Neuronal stem cell (in vitro differentiated cells): ENCODE data around the gene PPP1R2.

Experiments
- DNase-seq: peaks from one replicate; pipeline ENCODE4 v3.0.0-alpha.2; 2013; ENCODE audit warnings: low spot score
- H2AFZ ChIP-seq: one replicate; pipeline ENCODE4 v1.6.1; 2013; ENCODE audit warnings: mild to moderate bottlenecking, low read length, inconsistent platforms
- H2AK5ac ChIP-seq: 2 replicates; pipeline ENCODE4 v1.6.1; 2013; ENCODE audit warnings: low read depth, mild to moderate bottlenecking, inconsistent platforms, low read length, moderate library complexity, mixed read lengths
- H2BK120ac ChIP-seq: 2 replicates; pipeline ENCODE4 v1.6.1; 2013; ENCODE audit warnings: low read depth, mild to moderate bottlenecking, inconsistent platforms, low read length, moderate library complexity, mixed read lengths
- H2BK12ac ChIP-seq: one replicate; pipeline ENCODE4 v1.6.1; 2013; ENCODE audit warnings: low read length, inconsistent platforms
- H2BK15ac ChIP-seq: 2 replicates; pipeline ENCODE4 v1.6.1; 2013; ENCODE audit warnings: mild to moderate bottlenecking, low read length, inconsistent platforms, mixed read lengths
- H2BK5ac ChIP-seq: one replicate; pipeline ENCODE4 v1.6.1; 2013; ENCODE audit warnings: inconsistent platforms, mild to moderate bottlenecking, low read length, moderate library complexity
- H3K14ac ChIP-seq: one replicate; pipeline ENCODE4 v1.6.1; 2013; ENCODE audit warnings: low read length, inconsistent platforms
- H3K18ac ChIP-seq: 2 replicates; pipeline ENCODE4 v1.6.1; 2013; ENCODE audit warnings: low read length, inconsistent platforms
- H3K23ac ChIP-seq: 2 replicates; pipeline ENCODE4 v1.6.1; 2013; ENCODE audit warnings: low read depth, mild to moderate bottlenecking, mixed read lengths, low read length, inconsistent platforms; ENCODE audit not compliant: poor library complexity
- H3K27ac ChIP-seq: replicated peaks from 3 replicates; pipeline ENCODE4 v1.5.1; 2013; ENCODE audit warnings: low read length, inconsistent platforms
- H3K27me3 ChIP-seq, 3 experiments: 2 replicates each; pipeline ENCODE4 v1.6.1; 2013; ENCODE audit warnings: low read length in 3 of 3, mild to moderate bottlenecking in 2 of 3, inconsistent platforms in 1 of 3, low read depth in 1 of 3, mixed read lengths in 1 of 3, moderate library complexity in 1 of 3; ENCODE audit not compliant: control insufficient read depth in 3 of 3, insufficient read depth in 3 of 3
- H3K36me3 ChIP-seq, 2 donors: replicated peaks in 1 of 2; 2 replicates each; pipeline ENCODE4 v1.6.1; 2013; ENCODE audit warnings: low read length in 2 of 2; ENCODE audit not compliant: control insufficient read depth in 2 of 2, insufficient read depth in 2 of 2
- H3K4ac ChIP-seq: 2 replicates; pipeline ENCODE4 v1.6.1; 2013; ENCODE audit warnings: inconsistent platforms, mild to moderate bottlenecking, low read length, moderate library complexity
- H3K4me1 ChIP-seq, 2 donors: 1 replicate in 1 of 2; 2 replicates in 1 of 2; pipeline ENCODE4 v1.6.1; 2013; ENCODE audit warnings: low read length in 2 of 2, low read depth in 1 of 2; ENCODE audit not compliant: control insufficient read depth in 2 of 2, insufficient read depth in 1 of 2
- H3K4me2 ChIP-seq: one replicate; pipeline ENCODE4 v1.6.1; 2013; ENCODE audit warnings: mild to moderate bottlenecking, low read length, inconsistent platforms; ENCODE audit not compliant: insufficient read depth, poor library complexity, severe bottlenecking
- H3K4me3 ChIP-seq, 2 donors: 2 replicates each; pipeline ENCODE4 v1.5.1; 2013; ENCODE audit warnings: low read length in 2 of 2, mild to moderate bottlenecking in 2 of 2, inconsistent platforms in 1 of 2, moderate library complexity in 1 of 2
- H3K79me1 ChIP-seq: one replicate; pipeline ENCODE4 v1.6.1; 2013; ENCODE audit warnings: low read depth, mild to moderate bottlenecking, inconsistent platforms, low read length, moderate library complexity
- H3K9ac ChIP-seq: one replicate; pipeline ENCODE4 v1.6.1; 2013; ENCODE audit warnings: mild to moderate bottlenecking, low read depth, low read length, inconsistent platforms; ENCODE audit not compliant: poor library complexity
- H3K9me3 ChIP-seq, 2 donors: replicated peaks in 1 of 2; 2 replicates each; pipeline versions ENCODE3 to v1.6.1; 2013; ENCODE audit warnings: low read length in 2 of 2, mild to moderate bottlenecking in 2 of 2, inconsistent platforms in 1 of 2, low read depth in 1 of 2, mixed read lengths in 1 of 2, moderate library complexity in 1 of 2; ENCODE audit not compliant: control insufficient read depth in 2 of 2, insufficient read depth in 1 of 2
- H4K8ac ChIP-seq: one replicate; pipeline ENCODE4 v1.6.1; 2013; ENCODE audit warnings: low read depth, mild to moderate bottlenecking, inconsistent platforms, low read length, moderate library complexity
- H4K91ac ChIP-seq: one replicate; pipeline ENCODE4 v1.6.1; 2013; ENCODE audit warnings: low read length, low read depth, mild to moderate bottlenecking, inconsistent platforms; ENCODE audit not compliant: poor library complexity
- WGBS, 2 donors: extraction: QIAGEN DNeasy Blood & Tissue Kit; methylation state at CpG; one replicate each; pipeline ENCODE4 v1.1.7; 2013; ENCODE audit warnings: missing lambda C conversion rate in 2 of 2, mixed read lengths in 1 of 2; ENCODE audit not compliant: insufficient read length in 2 of 2, insufficient replicate concordance in 1 of 2; ENCODE audit errors: extremely low coverage in 2 of 2; 5-methylcytosine and 5-hydroxymethylcytosine counted together

The PPP1R2 gene

DNA sequence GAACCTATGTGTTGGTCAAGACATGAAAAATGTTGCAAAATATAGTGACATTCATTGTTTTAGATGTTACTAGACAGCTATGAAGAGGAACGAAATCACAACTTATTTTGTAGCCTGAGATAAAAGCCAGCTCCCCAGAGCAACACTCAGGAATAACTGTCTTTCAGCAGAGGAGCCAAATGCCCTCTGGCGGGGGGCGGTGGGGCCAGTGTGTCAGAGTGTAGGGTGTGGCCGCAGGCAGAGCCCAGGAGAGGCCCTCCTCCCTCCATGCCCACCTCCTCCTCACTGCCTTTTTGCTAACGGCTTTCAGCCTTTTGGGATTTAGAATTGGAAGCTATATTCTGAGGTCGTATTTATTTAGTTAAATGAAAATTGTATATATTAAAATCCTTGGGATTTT lies 23.7 kb upstream of the PPP1R2 start:
- H3K4me1 ChIP-seq: no peaks in the 10 kb centered on the region
- H3K4ac ChIP-seq: no peak overlapping the region
- H3K9me3 ChIP-seq: no peaks in the 10 kb centered on the region
- no peak overlapping the region for H3K4me2 ChIP-seq
- WGBS, 2 donors: no CpG with 5 or more reads among the region's 6 CpGs
- DNase-seq: no peak
- H2AFZ ChIP-seq: no peak overlapping the region
- no peak overlapping the region for H2BK120ac ChIP-seq
- no peak overlapping the region for H3K18ac ChIP-seq
- no peaks in the 10 kb centered on the region for H3K79me1 ChIP-seq
- H2AK5ac ChIP-seq: no peak overlapping the region
- no peak overlapping the region for H3K9ac ChIP-seq
- peaks cover 0 to 6% (median 0%) of the 10 kb centered on the region in 3 experiments for H3K27me3 ChIP-seq
- no peak overlapping the region for H2BK12ac ChIP-seq
- H4K8ac ChIP-seq: no peak overlapping the region
- no peak overlapping the region for H3K27ac ChIP-seq
- no peak overlapping the region for H3K14ac ChIP-seq
- no peaks in the 10 kb centered on the region for H3K36me3 ChIP-seq
- H3K23ac ChIP-seq: no peak overlapping the region
- H3K4me3 ChIP-seq: no peak overlapping the region
- H2BK15ac ChIP-seq: no peak overlapping the region
- H4K91ac ChIP-seq: no peak overlapping the region
- no peak overlapping the region for H2BK5ac ChIP-seq

DNA sequence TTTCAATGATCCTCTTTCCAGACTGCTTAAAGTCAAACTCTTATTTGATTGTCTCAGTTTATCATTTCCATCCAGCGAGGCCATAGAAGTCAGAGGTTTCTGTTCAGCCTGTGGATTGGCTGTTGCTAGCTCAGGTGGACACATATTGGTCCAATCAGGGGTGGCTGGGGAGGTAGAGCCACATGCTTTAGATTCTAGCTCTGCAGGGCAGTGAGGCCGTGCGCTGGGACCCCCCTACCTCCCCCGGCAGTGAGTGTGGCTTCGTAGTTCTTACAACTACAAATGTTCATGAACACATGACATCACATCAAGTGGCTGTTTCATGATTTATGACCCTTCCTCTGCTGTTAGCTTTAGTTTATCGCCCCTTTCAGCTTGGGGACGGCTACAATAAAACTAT lies 22.6 kb upstream of the PPP1R2 start:
- H2BK5ac ChIP-seq: no peak overlapping the region
- H2AFZ ChIP-seq: peak overlapping the region; percentile 51
- no CpG with 5 or more reads among the region's 7 CpGs for WGBS, 2 donors
- H2BK120ac ChIP-seq: no peak overlapping the region
- H2BK15ac ChIP-seq: no peak overlapping the region
- no peak overlapping the region for H3K9ac ChIP-seq
- H3K4me3 ChIP-seq: no peak overlapping the region
- H4K8ac ChIP-seq: no peak overlapping the region
- no peaks in the 10 kb centered on the region for H3K9me3 ChIP-seq
- H3K27ac ChIP-seq: no peak overlapping the region
- H3K4me1 ChIP-seq: no peaks in the 10 kb centered on the region
- H3K18ac ChIP-seq: no peak overlapping the region
- no peak overlapping the region for H3K4me2 ChIP-seq
- no peak overlapping the region for H3K4ac ChIP-seq
- H2AK5ac ChIP-seq: no peak overlapping the region
- H3K36me3 ChIP-seq: no peaks in the 10 kb centered on the region
- no peak overlapping the region for H2BK12ac ChIP-seq
- H4K91ac ChIP-seq: no peak overlapping the region
- H3K79me1 ChIP-seq: no peaks in the 10 kb centered on the region
- no peak overlapping the region for H3K23ac ChIP-seq
- H3K27me3 ChIP-seq: peaks cover 0 to 6% (median 0%) of the 10 kb centered on the region in 3 experiments
- no peak overlapping the region for H3K14ac ChIP-seq
- DNase-seq: no peak

GRCh38 chr3:195563317-195563716 lies 20.2 kb upstream of the PPP1R2 start:
- H3K79me1 ChIP-seq: no peaks in the 10 kb centered on the region
- no peak overlapping the region for H3K23ac ChIP-seq
- no peak overlapping the region for H2AK5ac ChIP-seq
- H3K4ac ChIP-seq: no peak overlapping the region
- H3K4me3 ChIP-seq: no peak overlapping the region
- no peak overlapping the region for H2BK12ac ChIP-seq
- DNase-seq: no peak
- H2BK15ac ChIP-seq: no peak overlapping the region
- no peaks in the 10 kb centered on the region for H3K4me1 ChIP-seq
- H4K91ac ChIP-seq: no peak overlapping the region
- no peak overlapping the region for H3K14ac ChIP-seq
- no peak overlapping the region for H2BK5ac ChIP-seq
- no CpG with 5 or more reads among the region's 4 CpGs for WGBS, 2 donors
- no peak overlapping the region for H3K27ac ChIP-seq
- H3K18ac ChIP-seq: no peak overlapping the region
- H3K36me3 ChIP-seq: no peaks in the 10 kb centered on the region
- H3K27me3 ChIP-seq: no peaks in the 10 kb centered on the region
- H2AFZ ChIP-seq: no peak overlapping the region
- H2BK120ac ChIP-seq: no peak overlapping the region
- H3K9me3 ChIP-seq: no peaks in the 10 kb centered on the region
- no peak overlapping the region for H3K9ac ChIP-seq
- H4K8ac ChIP-seq: no peak overlapping the region
- no peak overlapping the region for H3K4me2 ChIP-seq

- no peak overlapping the region for H2BK15ac ChIP-seq
- no peak overlapping the region for H2AFZ ChIP-seq
- WGBS, 2 donors: no CpG with 5 or more reads among the region's 4 CpGs
- H3K4me3 ChIP-seq: no peak overlapping the region
- no peak overlapping the region for H3K9ac ChIP-seq
- H3K27ac ChIP-seq: no peak overlapping the region
- H3K9me3 ChIP-seq: no peaks in the 10 kb centered on the region
- no peak overlapping the region for H3K14ac ChIP-seq
- H3K27me3 ChIP-seq: no peaks in the 10 kb centered on the region
- H3K4ac ChIP-seq: no peak overlapping the region
- no peak overlapping the region for H3K18ac ChIP-seq
- H2AK5ac ChIP-seq: no peak overlapping the region
- no peak overlapping the region for H3K4me2 ChIP-seq
- H4K91ac ChIP-seq: no peak overlapping the region
- no peak overlapping the region for H2BK120ac ChIP-seq
- no peaks in the 10 kb centered on the region for H3K36me3 ChIP-seq
- H3K23ac ChIP-seq: no peak overlapping the region
- DNase-seq: no peak
- no peak overlapping the region for H2BK5ac ChIP-seq
- H3K4me1 ChIP-seq: no peaks in the 10 kb centered on the region
- no peak overlapping the region for H2BK12ac ChIP-seq
- H4K8ac ChIP-seq: no peak overlapping the region
- H3K79me1 ChIP-seq: no peaks in the 10 kb centered on the region
Observed at GRCh38 chr3:195559723-195560409, 16.7 kb upstream of the PPP1R2 start.
